CD14-positive monocyte (primary cell): Measurements from ENCODE around the gene VWF. TPM values are rescaled to one million over a fixed set of nuclear protein-coding genes. Genes with fewer than 3 reads are reported as not detected.

Source experiments
- DNase-seq, 3 donors: peaks; one replicate each; pipeline ENCODE4 v3.0.0-alpha.2; 2011 to 2022
- H2AFZ ChIP-seq: 2 replicates; pipeline ENCODE4 v1.6.0; 2012; ENCODE audit warnings: mild to moderate bottlenecking, low read depth, low read length, inconsistent platforms; ENCODE audit not compliant: insufficient read depth, poor library complexity, severe bottlenecking
- H3K27ac ChIP-seq, 2 donors: 1 replicate in 1 of 2; 2 replicates in 1 of 2; pipeline ENCODE4 v1.5.1; 2012 to 2013; ENCODE audit warnings: low read length in 2 of 2, control low read depth in 1 of 2, inconsistent platforms in 1 of 2, low read depth in 1 of 2, mild to moderate bottlenecking in 1 of 2
- H3K27me3 ChIP-seq, 2 donors: one replicate each; pipeline versions ENCODE4 v1.6.0 to v1.6.1; 2011 to 2013; ENCODE audit warnings: low read length in 2 of 2; ENCODE audit not compliant: control insufficient read depth in 2 of 2, insufficient read depth in 2 of 2
- H3K36me3 ChIP-seq, 2 donors: replicated peaks in 1 of 2; 1 replicate in 1 of 2; 2 replicates in 1 of 2; pipeline versions ENCODE4 v1.5.1 to v1.6.1; 2012 to 2013; ENCODE audit warnings: low read length in 2 of 2, control low read depth in 1 of 2, inconsistent platforms in 1 of 2, mild to moderate bottlenecking in 1 of 2; ENCODE audit not compliant: insufficient read depth in 2 of 2, control insufficient read depth in 1 of 2
- H3K4me1 ChIP-seq, 2 donors: 1 replicate in 1 of 2; 2 replicates in 1 of 2; pipeline versions ENCODE4 v1.5.1 to v1.6.1; 2012 to 2013; ENCODE audit warnings: low read length in 2 of 2, control low read depth in 1 of 2, inconsistent platforms in 1 of 2, mild to moderate bottlenecking in 1 of 2, moderate library complexity in 1 of 2; ENCODE audit not compliant: insufficient read depth in 2 of 2, control insufficient read depth in 1 of 2
- H3K4me2 ChIP-seq: replicated peaks from 2 replicates; pipeline ENCODE3; 2012; ENCODE audit warnings: low read length, moderate library complexity, mild to moderate bottlenecking; ENCODE audit not compliant: poor library complexity, severe bottlenecking; ENCODE audit errors: extremely low read depth
- H3K4me3 ChIP-seq, 3 experiments: fragments of 200-600 bp in 1 of 3; sonication (generic) in 1 of 3; replicated peaks in 1 of 3; 1 replicate in 2 of 3; 2 replicates in 1 of 3; pipeline ENCODE4 v1.5.1; 2011 to 2013; ENCODE audit warnings: low read length in 3 of 3, mild to moderate bottlenecking in 3 of 3, control low read depth in 2 of 3, low read depth in 2 of 3, inconsistent platforms in 1 of 3, moderate library complexity in 1 of 3
- H3K79me2 ChIP-seq: 2 replicates; pipeline ENCODE4 v1.6.0; 2012; ENCODE audit warnings: mild to moderate bottlenecking, control low read depth, inconsistent platforms, low read length, moderate library complexity; ENCODE audit not compliant: insufficient read depth
- H3K9ac ChIP-seq: 2 replicates; pipeline ENCODE4 v1.6.0; 2017; ENCODE audit warnings: low read length, mild to moderate bottlenecking; ENCODE audit not compliant: insufficient read depth, poor library complexity, severe bottlenecking
- H3K9me3 ChIP-seq, 2 donors: replicated peaks in 1 of 2; 1 replicate in 1 of 2; 2 replicates in 1 of 2; pipeline versions ENCODE4 v1.5.1 to v1.6.1; 2012 to 2013; ENCODE audit warnings: low read length in 2 of 2, control low read depth in 1 of 2; ENCODE audit not compliant: control insufficient read depth in 1 of 2, insufficient read depth in 1 of 2
- H4K20me1 ChIP-seq: 2 replicates; pipeline ENCODE4 v1.6.0; 2012; ENCODE audit warnings: mild to moderate bottlenecking, low read length, control low read depth, moderate library complexity; ENCODE audit not compliant: insufficient read depth
- H3K27ac Mint-ChIP-seq, 7 donors: one replicate each; pipeline ENCODE4 v1.8.0; 2020; ENCODE audit warnings: mild to moderate bottlenecking in 7 of 7, mixed read lengths in 7 of 7, moderate library complexity in 6 of 7, inconsistent platforms in 2 of 7
- H3K27me3 Mint-ChIP-seq, 3 donors: one replicate each; pipeline ENCODE4 v1.8.0; 2021 to 2022; ENCODE audit warnings: low read depth in 3 of 3, mild to moderate bottlenecking in 3 of 3, mixed read lengths in 3 of 3, moderate library complexity in 3 of 3, inconsistent platforms in 1 of 3
- H3K36me3 Mint-ChIP-seq, 2 donors: one replicate each; pipeline ENCODE4 v1.8.0; 2020; ENCODE audit warnings: mixed read lengths in 2 of 2, inconsistent platforms in 1 of 2, mild to moderate bottlenecking in 1 of 2
- H3K4me1 Mint-ChIP-seq: one replicate; pipeline ENCODE4 v1.8.0; 2020; ENCODE audit warnings: mild to moderate bottlenecking, mixed read lengths
- H3K4me3 Mint-ChIP-seq, 2 donors: one replicate each; pipeline ENCODE4 v1.8.0; 2020; ENCODE audit warnings: mild to moderate bottlenecking in 2 of 2, mixed read lengths in 2 of 2, moderate library complexity in 1 of 2
- H3K9me3 Mint-ChIP-seq, 7 donors: one replicate each; pipeline ENCODE4 v1.8.0; 2020 to 2022; ENCODE audit warnings: mixed read lengths in 7 of 7, mild to moderate bottlenecking in 6 of 7, moderate library complexity in 6 of 7, inconsistent platforms in 2 of 7
- WGBS: methylation state at CpG from one replicate; pipeline ENCODE4 v1.1.5; 2013; ENCODE audit warnings: missing lambda C conversion rate; ENCODE audit not compliant: insufficient coverage; 5-methylcytosine and 5-hydroxymethylcytosine counted together
- intact Hi-C, 2 donors: fragments of 100-400 bp; cut with micrococcal nuclease; formaldehyde crosslinking; loops; one replicate each; pipeline versions ENCODE4 v1.15.0 to v1.15.1; 2023
- polyA plus RNA-seq, 3 donors: library from polyadenylated mRNA; depleted of rRNA in 1 of 3; unstranded in 2 of 3; stranded (reverse) in 1 of 3; fragments of 300-500 nt in 2 of 3; fragments of >200 nt in 1 of 3; fragmentation: Illumina TruSeq in 2 of 3; gene quantifications; 1 replicate in 2 of 3; 2 replicates in 1 of 3; pipeline ENCODE4 v1.2.3, GENCODE V29; 2012 to 2021
- small RNA-seq: library from RNA; depleted of rRNA; stranded (forward); fragments of <200 nt; gene quantifications from one replicate; pipeline ENCODE3, GENCODE V24; 2012; ENCODE audit warnings: low read depth; ENCODE audit not compliant: insufficient read length
- TF ChIP-seq, protein P1 (sequence below): fragments of 200-600 bp; IDR thresholded peaks from one replicate; pipeline ENCODE4 v1.8.0; 2022; ENCODE audit warnings: antibody characterized with exemption, mild to moderate bottlenecking

Gene VWF
- polyA plus RNA-seq, 3 donors: 0.17 to 0.49 (median 0.48) TPM

DNA sequence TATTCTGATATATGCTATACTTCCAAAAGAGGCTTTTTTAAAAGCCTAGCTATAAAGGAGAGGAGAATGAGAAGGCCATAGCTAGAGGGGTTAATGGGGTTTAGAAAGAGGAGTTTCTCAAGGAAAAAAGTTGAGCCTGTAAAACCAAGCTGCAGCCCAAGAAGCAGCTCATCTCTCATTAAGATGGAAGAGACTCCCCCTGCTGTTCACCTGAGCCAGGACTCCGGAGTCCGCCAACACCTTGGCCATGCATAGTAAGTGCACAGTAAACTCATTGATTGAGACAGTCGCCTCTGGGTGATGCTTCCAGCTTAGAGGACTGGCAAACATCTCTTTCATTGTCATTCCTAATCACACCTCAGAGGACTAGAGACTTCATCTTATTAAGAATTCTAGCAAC lies 225.6 kb downstream of the VWF start:
- Mint-ChIP-seq H3K4me3 (no peak overlapping the region), H3K27ac (no peak overlapping the region), H3K4me1 (no peaks in the 10 kb centered on the region), H3K9me3 (peaks cover 0 to 12% (median 4%) of the 10 kb centered on the region in 7 donors), H3K36me3 (no peaks in the 10 kb centered on the region), H3K27me3 (peaks cover 2 to 4% (median 2%) of the 10 kb centered on the region in 3 donors)
- intact Hi-C loops: no loop called here
- H3K27ac ChIP-seq: no peak overlapping the region
- H3K4me1 ChIP-seq: no peaks in the 10 kb centered on the region
- H3K27me3 ChIP-seq: peaks cover 2% of the 10 kb centered on the region in 2 donors
- H3K9me3 ChIP-seq: no peaks in the 10 kb centered on the region
- no peak overlapping the region for H2AFZ ChIP-seq
- H3K79me2 ChIP-seq: no peaks in the 10 kb centered on the region
- WGBS: 86% methylated on average over 2 of the region's 3 CpGs
- no peaks in the 10 kb centered on the region for H3K36me3 ChIP-seq
- DNase-seq: no peak
- no peak overlapping the region for H3K9ac ChIP-seq
- no peak overlapping the region for H3K4me3 ChIP-seq
- no peaks in the 10 kb centered on the region for H4K20me1 ChIP-seq
- TF ChIP-seq, protein P1, sequence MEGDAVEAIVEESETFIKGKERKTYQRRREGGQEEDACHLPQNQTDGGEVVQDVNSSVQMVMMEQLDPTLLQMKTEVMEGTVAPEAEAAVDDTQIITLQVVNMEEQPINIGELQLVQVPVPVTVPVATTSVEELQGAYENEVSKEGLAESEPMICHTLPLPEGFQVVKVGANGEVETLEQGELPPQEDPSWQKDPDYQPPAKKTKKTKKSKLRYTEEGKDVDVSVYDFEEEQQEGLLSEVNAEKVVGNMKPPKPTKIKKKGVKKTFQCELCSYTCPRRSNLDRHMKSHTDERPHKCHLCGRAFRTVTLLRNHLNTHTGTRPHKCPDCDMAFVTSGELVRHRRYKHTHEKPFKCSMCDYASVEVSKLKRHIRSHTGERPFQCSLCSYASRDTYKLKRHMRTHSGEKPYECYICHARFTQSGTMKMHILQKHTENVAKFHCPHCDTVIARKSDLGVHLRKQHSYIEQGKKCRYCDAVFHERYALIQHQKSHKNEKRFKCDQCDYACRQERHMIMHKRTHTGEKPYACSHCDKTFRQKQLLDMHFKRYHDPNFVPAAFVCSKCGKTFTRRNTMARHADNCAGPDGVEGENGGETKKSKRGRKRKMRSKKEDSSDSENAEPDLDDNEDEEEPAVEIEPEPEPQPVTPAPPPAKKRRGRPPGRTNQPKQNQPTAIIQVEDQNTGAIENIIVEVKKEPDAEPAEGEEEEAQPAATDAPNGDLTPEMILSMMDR: no peak
- H3K4me2 ChIP-seq: no peak overlapping the region

Small RNA genes within 50 kb of the gene (small RNA-seq; reads per million reads assigned to genes)
- not detected for gene RN7SL69P

Other genes with a start within 250 kb of the VWF start
- not detected for gene ANO2, start 179.4 kb downstream of the VWF start, polyA plus RNA-seq
- gene CD9, start 75.7 kb upstream of the VWF start, polyA plus RNA-seq: 100 to 1,000 TPM in 1 of 3 donors, 1 to 10 TPM in 2; 7.6 to 323 (median 7.7) TPM
- gene PLEKHG6, start 186.0 kb upstream of the VWF start, polyA plus RNA-seq: under 1 TPM in 1 of 3 donors, not detected in 2; 0.05 TPM
- 100 to 1,000 TPM; 108 to 157 (median 152) TPM for gene TNFRSF1A, start 217.4 kb upstream of the VWF start, polyA plus RNA-seq